Endothelial cell of umbilical vein (primary cell): ENCODE data around the gene NTF3. TPM values are rescaled to one million over a fixed set of nuclear protein-coding genes. Genes with fewer than 3 reads are reported as not detected.

Experiments used
- BruUV-seq: library from RNA; stranded (reverse); fragments of 400-500 nt; replicated peaks from 2 replicates; lab custom pipeline; 2021; lab: Mats Ljungman, UMichigan
- CTCF ChIA-PET: fragments of 300-600, 350-600 bp; sonication (Branson Sonifier 250); formaldehyde crosslinking; loops from one replicate; lab custom pipeline; 2021; ENCODE audit warnings: antibody characterized with exemption, inconsistent platforms; lab: Charles Lee
- POLR2A ChIA-PET: fragments of 300-600, 350-600 bp; sonication (Branson Sonifier 250); formaldehyde crosslinking; loops from one replicate; lab custom pipeline; 2021; ENCODE audit warnings: antibody characterized with exemption, inconsistent platforms; lab: Charles Lee
- DNase-seq: peaks from one replicate; pipeline ENCODE4 v3.0.0-alpha.2; 2011; ENCODE audit warnings: low read depth, low spot score
- FAIRE-seq: peaks from 2 replicates; lab custom pipeline; 2011; peaks lifted over from hg19 to GRCh38; lab: Jason Lieb, UNC
- H2AFZ ChIP-seq: 2 replicates; pipeline ENCODE4 v1.6.0; 2012; ENCODE audit warnings: low read depth, low read length, control low read depth, inconsistent platforms
- H3K27ac ChIP-seq: 2 replicates; pipeline ENCODE4 v1.5.1; 2011; ENCODE audit warnings: low read depth, mild to moderate bottlenecking, control low read depth, low read length, moderate library complexity; ENCODE audit not compliant: insufficient read depth
- H3K27me3 ChIP-seq, 2 experiments: 2 replicates each; pipeline versions ENCODE4 v1.6.0 to v1.6.1; 2011; ENCODE audit warnings: low read length in 2 of 2, mixed read lengths in 1 of 2; ENCODE audit not compliant: control insufficient read depth in 2 of 2, insufficient read depth in 2 of 2
- H3K36me3 ChIP-seq, 2 experiments: 2 replicates in 1 of 2; 3 replicates in 1 of 2; pipeline ENCODE4 v1.5.1; 2011; ENCODE audit warnings: low read length in 2 of 2, mild to moderate bottlenecking in 1 of 2, moderate library complexity in 1 of 2; ENCODE audit not compliant: control insufficient read depth in 2 of 2, insufficient read depth in 2 of 2; ENCODE audit errors: extremely low read depth in 1 of 2
- H3K4me1 ChIP-seq: 3 replicates; pipeline ENCODE4 v1.5.1; 2011; ENCODE audit warnings: mild to moderate bottlenecking, low read length; ENCODE audit not compliant: control insufficient read depth, insufficient read depth; ENCODE audit errors: extremely low read depth
- H3K4me2 ChIP-seq: 2 replicates; pipeline ENCODE4 v1.6.1; 2011; ENCODE audit warnings: low read length, control low read depth, mixed read lengths; ENCODE audit not compliant: insufficient read depth
- H3K4me3 ChIP-seq, 3 experiments: fragments of 200-600 bp in 1 of 3; sonication (generic), shearing (Covaris generic) in 1 of 3; replicated peaks in 1 of 3; 2 replicates each; pipeline ENCODE4 v1.5.1; 2011 to 2016; ENCODE audit warnings: control low read depth in 3 of 3, low read length in 3 of 3, mild to moderate bottlenecking in 2 of 3, inconsistent platforms in 1 of 3, low read depth in 1 of 3, moderate library complexity in 1 of 3; ENCODE audit not compliant: insufficient read depth in 1 of 3
- H3K79me2 ChIP-seq: 2 replicates; pipeline ENCODE4 v1.6.0; 2012; ENCODE audit warnings: low read length, inconsistent platforms; ENCODE audit not compliant: control insufficient read depth, insufficient read depth
- H3K9ac ChIP-seq: replicated peaks from 2 replicates; pipeline ENCODE3; 2011; ENCODE audit warnings: low read length, control low read depth; ENCODE audit not compliant: insufficient read depth; ENCODE audit errors: extremely low read depth
- H3K9me1 ChIP-seq: replicated peaks from 3 replicates; pipeline ENCODE4 v1.6.0; 2011; ENCODE audit warnings: mild to moderate bottlenecking, low read length; ENCODE audit not compliant: control insufficient read depth, insufficient read depth; ENCODE audit errors: extremely low read depth
- H3K9me3 ChIP-seq: replicated peaks from 2 replicates; pipeline ENCODE4 v1.5.1; 2012; ENCODE audit warnings: low read length, inconsistent platforms; ENCODE audit not compliant: control insufficient read depth, insufficient read depth
- H4K20me1 ChIP-seq: replicated peaks from 2 replicates; pipeline ENCODE3; 2011; ENCODE audit warnings: mild to moderate bottlenecking, low read length; ENCODE audit not compliant: control insufficient read depth, insufficient read depth; ENCODE audit errors: extremely low read depth
- EZH2 ChIP-seq: IDR thresholded peaks from 2 replicates; pipeline ENCODE4 v1.6.1; 2012; ENCODE audit warnings: borderline replicate concordance, low read depth, mild to moderate bottlenecking, moderate library complexity, low read length, inconsistent platforms; ENCODE audit not compliant: severe bottlenecking
- FOS ChIP-seq: IDR thresholded peaks from 2 replicates; pipeline ENCODE4 v1.6.1; 2011; ENCODE audit warnings: mild to moderate bottlenecking, low read length, moderate library complexity, borderline replicate concordance; ENCODE audit not compliant: insufficient read depth
- GATA2 ChIP-seq: IDR thresholded peaks from 2 replicates; pipeline ENCODE4 v1.7.0; 2011; ENCODE audit warnings: low read depth, mild to moderate bottlenecking, moderate library complexity, mixed read lengths, low read length; ENCODE audit not compliant: insufficient read length, insufficient read depth
- JUN ChIP-seq: IDR thresholded peaks from 2 replicates; pipeline ENCODE4 v1.6.1; 2011; ENCODE audit warnings: borderline replicate concordance, low read depth; ENCODE audit not compliant: insufficient read length, insufficient read depth
- MYC ChIP-seq: IDR thresholded peaks from one replicate; pipeline ENCODE4 v1.6.1; 2011; ENCODE audit warnings: mild to moderate bottlenecking, low read depth, low read length
- POLR2A ChIP-seq: IDR thresholded peaks from 2 replicates; pipeline ENCODE4 v1.6.1; 2012; ENCODE audit warnings: low read depth, mild to moderate bottlenecking, control low read depth, low read length
- POLR2AphosphoS5 ChIP-seq: IDR thresholded peaks from 2 replicates; pipeline ENCODE4 v1.6.1; 2012; ENCODE audit warnings: low read depth, mild to moderate bottlenecking, control low read depth, low read length, moderate library complexity; ENCODE audit not compliant: insufficient read depth
- dilution Hi-C: fragments of 300-500 bp; cut with MboI; formaldehyde crosslinking; loops from one replicate; pipeline ENCODE4 v1.15.0; 2019; ENCODE audit warnings: low sequenced_read_pairs; ENCODE audit not compliant: extremely low pct_ligation_motif_present
- intact Hi-C: fragments of 100-400 bp; cut with micrococcal nuclease; formaldehyde crosslinking; loops from one replicate; pipeline ENCODE4 v1.10.0; 2022
- polyA plus RNA-seq, 4 experiments: library from polyadenylated mRNA; depleted of rRNA in 3 of 4; stranded (reverse) in 3 of 4; unstranded in 1 of 4; fragments of >200 nt; gene quantifications; 2 replicates each; pipeline versions ENCODE4 v1.2.1 to v1.2.3, GENCODE V29; 2011 to 2012; ENCODE audit warnings: missing spikeins in 1 of 4
- total RNA-seq: library from RNA; stranded (reverse); gene quantifications from 2 replicates; pipeline ENCODE4 v1.2.3, GENCODE V29; 2021
- TF ChIP-seq, protein P1 (sequence below), 2 donors: IDR thresholded peaks; 1 replicate in 1 of 2; 2 replicates in 1 of 2; pipeline ENCODE4 v1.5.1; 2011; ENCODE audit warnings: low read length in 2 of 2, mild to moderate bottlenecking in 2 of 2, moderate library complexity in 2 of 2, control low read depth in 1 of 2, inconsistent platforms in 1 of 2, low read depth in 1 of 2; ENCODE audit not compliant: insufficient read depth in 1 of 2; ENCODE audit errors: extremely low read depth in 1 of 2
- TF ChIP-seq, protein P2 (sequence below): IDR thresholded peaks from 2 replicates; pipeline ENCODE4 v1.6.1; 2011; ENCODE audit not compliant: insufficient read depth, insufficient read length

NTF3 gene
- total and polyA plus RNA-seq, 2 donors (not counting 3 experiments of a cell fraction or from before 2014, with no cell fraction given) = not detected

DNA sequence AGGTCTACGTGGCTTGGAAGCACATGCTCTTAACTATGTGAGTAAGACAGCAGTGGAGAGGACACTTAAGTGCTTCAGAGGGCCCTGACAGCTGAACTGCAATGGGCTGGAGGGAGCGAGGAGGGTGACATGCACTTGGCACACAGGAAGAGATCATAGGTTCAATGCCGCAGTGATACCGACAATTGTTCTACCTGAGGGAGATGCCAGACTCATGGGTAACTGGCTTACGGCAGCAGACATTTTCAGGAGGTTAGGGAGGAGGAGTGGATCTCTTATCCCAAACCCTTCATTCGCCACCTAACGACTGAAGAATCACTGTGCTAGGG is 68.4 kb downstream of the NTF3 start:
- TF ChIP-seq, protein P1, sequence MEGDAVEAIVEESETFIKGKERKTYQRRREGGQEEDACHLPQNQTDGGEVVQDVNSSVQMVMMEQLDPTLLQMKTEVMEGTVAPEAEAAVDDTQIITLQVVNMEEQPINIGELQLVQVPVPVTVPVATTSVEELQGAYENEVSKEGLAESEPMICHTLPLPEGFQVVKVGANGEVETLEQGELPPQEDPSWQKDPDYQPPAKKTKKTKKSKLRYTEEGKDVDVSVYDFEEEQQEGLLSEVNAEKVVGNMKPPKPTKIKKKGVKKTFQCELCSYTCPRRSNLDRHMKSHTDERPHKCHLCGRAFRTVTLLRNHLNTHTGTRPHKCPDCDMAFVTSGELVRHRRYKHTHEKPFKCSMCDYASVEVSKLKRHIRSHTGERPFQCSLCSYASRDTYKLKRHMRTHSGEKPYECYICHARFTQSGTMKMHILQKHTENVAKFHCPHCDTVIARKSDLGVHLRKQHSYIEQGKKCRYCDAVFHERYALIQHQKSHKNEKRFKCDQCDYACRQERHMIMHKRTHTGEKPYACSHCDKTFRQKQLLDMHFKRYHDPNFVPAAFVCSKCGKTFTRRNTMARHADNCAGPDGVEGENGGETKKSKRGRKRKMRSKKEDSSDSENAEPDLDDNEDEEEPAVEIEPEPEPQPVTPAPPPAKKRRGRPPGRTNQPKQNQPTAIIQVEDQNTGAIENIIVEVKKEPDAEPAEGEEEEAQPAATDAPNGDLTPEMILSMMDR (IDR thresholded peaks at IDR 0.05; ENCODE audit: extremely low read depth in 1 of 2, insufficient read depth in 1 of 2, low read depth in 1 of 2, low read length in 2 of 2) = no peak
- TF ChIP-seq POLR2AphosphoS5 (no peak), GATA2 (no peak), MYC (no peak), FOS (no peak), POLR2A (no peak), JUN (no peak), EZH2 (no peak)
- TF ChIP-seq, protein P2, sequence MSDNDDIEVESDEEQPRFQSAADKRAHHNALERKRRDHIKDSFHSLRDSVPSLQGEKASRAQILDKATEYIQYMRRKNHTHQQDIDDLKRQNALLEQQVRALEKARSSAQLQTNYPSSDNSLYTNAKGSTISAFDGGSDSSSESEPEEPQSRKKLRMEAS = no peak
- Histone ChIP-seq H3K79me2 (no peaks in the 10 kb centered on the region), H3K4me2 (no peak overlapping the region), H2AFZ (no peak overlapping the region), H3K27me3 (peaks cover 7 to 10% of the 10 kb centered on the region in 2 experiments), H3K9ac (no peak overlapping the region), H3K4me1 (no peaks in the 10 kb centered on the region), H3K9me1 (no peaks in the 10 kb centered on the region), H3K36me3 (no peaks in the 10 kb centered on the region), H3K27ac (no peak overlapping the region), H4K20me1 (no peaks in the 10 kb centered on the region), H3K4me3 (no peak overlapping the region), H3K9me3 (no peaks in the 10 kb centered on the region)
- dilution Hi-C loops = no loop called here
- FAIRE-seq (no peak), DNase-seq (no peak)
- ChIA-PET POLR2A (no interaction called here), CTCF (no interaction called here)
- BruUV-seq = no TSS peak
- intact Hi-C loops = no loop called here
